ENCODE results near the gene PATZ1.

DNA sequence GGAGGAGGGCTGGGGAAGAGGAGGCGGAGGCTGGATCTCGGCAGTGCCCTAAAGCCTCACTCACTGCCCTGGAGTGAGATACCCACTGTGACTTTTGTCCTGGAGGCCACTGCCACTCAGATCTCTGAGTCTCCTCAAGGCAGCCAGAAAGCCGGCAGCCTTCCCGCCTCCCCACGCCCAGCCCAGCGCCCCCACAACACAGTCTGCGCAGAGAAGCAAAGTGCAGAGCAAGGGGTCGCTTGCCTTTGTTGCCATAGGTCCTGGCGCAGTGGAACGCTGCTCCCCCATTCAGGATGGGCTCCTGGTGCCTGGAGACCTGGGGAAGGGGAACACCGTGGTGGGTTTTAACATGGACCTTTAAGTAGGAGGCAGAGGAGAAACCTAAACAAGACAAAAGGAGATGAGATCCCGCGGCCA is 17.6 kb downstream of the PATZ1 start:
- TF ChIP-seq, protein P1, sequence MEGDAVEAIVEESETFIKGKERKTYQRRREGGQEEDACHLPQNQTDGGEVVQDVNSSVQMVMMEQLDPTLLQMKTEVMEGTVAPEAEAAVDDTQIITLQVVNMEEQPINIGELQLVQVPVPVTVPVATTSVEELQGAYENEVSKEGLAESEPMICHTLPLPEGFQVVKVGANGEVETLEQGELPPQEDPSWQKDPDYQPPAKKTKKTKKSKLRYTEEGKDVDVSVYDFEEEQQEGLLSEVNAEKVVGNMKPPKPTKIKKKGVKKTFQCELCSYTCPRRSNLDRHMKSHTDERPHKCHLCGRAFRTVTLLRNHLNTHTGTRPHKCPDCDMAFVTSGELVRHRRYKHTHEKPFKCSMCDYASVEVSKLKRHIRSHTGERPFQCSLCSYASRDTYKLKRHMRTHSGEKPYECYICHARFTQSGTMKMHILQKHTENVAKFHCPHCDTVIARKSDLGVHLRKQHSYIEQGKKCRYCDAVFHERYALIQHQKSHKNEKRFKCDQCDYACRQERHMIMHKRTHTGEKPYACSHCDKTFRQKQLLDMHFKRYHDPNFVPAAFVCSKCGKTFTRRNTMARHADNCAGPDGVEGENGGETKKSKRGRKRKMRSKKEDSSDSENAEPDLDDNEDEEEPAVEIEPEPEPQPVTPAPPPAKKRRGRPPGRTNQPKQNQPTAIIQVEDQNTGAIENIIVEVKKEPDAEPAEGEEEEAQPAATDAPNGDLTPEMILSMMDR (IDR thresholded peaks at IDR 0.05; ENCODE audit: extremely low read depth in 1 of 2, insufficient read depth in 1 of 2, low read depth in 1 of 2, low read length in 2 of 2): no peak
- no peak for TF ChIP-seq POLR2A (IDR thresholded peaks at IDR 0.05; ENCODE audit: low read depth, low read length)
